HFF-Myc (cell line): ENCODE results near the gene SERINC4.
"Not testable (repeated sequence)": the region's sequence is repeated elsewhere in the genome, so short reads cannot be mapped to it uniquely, and the experiment has no call there.

Source experiments
- DNase-seq: peaks from one replicate; pipeline ENCODE4 v3.0.0-alpha.2; 2011; ENCODE audit warnings: low read depth; ENCODE audit errors: extremely low read depth
- H3K4me3 ChIP-seq: replicated peaks from 2 replicates; pipeline ENCODE4 v1.5.1; 2011; ENCODE audit warnings: low read depth, mild to moderate bottlenecking, control low read depth, low read length
- TF ChIP-seq, protein P1 (sequence below): IDR thresholded peaks from 2 replicates; pipeline ENCODE4 v1.5.1; 2012; ENCODE audit warnings: mild to moderate bottlenecking, low read depth, low read length, control low read depth; ENCODE audit errors: missing control alignments

The SERINC4 gene

DNA sequence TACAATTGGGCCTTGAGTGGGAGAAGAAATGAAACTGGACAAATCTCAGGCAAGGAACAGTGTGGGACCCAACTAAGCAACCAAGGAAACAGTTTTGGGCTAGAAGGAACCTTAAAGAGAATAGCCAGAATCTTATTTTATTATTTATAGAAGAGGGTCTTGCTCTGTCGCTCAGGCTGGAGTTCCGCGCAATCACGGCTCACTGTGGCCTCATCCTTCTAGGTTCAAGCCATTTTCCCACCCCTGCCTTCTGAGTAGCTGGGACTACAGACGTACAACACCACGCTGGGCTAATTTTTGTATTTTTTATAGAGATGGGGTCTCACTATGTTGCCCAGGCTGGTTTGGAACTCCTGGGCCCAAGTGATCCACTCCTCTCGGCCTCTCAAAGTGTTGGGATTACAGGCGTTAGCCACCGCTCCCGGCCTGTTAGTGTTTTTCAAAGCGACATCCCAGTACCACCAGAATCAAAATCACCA lies 26.0 kb upstream of the SERINC4 start:
- TF ChIP-seq, protein P1, sequence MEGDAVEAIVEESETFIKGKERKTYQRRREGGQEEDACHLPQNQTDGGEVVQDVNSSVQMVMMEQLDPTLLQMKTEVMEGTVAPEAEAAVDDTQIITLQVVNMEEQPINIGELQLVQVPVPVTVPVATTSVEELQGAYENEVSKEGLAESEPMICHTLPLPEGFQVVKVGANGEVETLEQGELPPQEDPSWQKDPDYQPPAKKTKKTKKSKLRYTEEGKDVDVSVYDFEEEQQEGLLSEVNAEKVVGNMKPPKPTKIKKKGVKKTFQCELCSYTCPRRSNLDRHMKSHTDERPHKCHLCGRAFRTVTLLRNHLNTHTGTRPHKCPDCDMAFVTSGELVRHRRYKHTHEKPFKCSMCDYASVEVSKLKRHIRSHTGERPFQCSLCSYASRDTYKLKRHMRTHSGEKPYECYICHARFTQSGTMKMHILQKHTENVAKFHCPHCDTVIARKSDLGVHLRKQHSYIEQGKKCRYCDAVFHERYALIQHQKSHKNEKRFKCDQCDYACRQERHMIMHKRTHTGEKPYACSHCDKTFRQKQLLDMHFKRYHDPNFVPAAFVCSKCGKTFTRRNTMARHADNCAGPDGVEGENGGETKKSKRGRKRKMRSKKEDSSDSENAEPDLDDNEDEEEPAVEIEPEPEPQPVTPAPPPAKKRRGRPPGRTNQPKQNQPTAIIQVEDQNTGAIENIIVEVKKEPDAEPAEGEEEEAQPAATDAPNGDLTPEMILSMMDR: no peak
- DNase-seq: no peak
- H3K4me3 ChIP-seq: peak overlapping the region; percentile 70; the same call in 1 of the 2 replicates

DNA sequence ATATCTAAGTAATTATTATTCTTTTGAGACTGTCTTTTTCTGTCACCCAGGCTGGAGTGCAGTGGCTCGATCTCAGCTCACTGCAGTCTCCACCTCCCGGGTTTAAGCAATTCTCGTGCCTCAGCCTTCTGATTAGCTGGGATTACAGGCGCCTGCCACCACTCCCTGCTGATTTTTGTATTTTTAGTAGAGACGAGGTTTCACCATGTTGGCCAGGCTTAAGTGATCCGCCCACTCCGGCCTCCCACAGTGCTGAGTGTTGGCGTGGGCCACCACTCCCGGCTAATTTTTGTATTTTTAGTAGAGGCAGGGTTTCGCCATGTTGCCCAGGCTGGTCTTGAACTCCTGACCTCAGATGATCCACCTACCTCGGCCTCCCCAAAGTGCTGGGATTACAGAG lies 25.3 kb upstream of the SERINC4 start:
- not testable (repeated sequence) for H3K4me3 ChIP-seq, DNase-seq

DNA sequence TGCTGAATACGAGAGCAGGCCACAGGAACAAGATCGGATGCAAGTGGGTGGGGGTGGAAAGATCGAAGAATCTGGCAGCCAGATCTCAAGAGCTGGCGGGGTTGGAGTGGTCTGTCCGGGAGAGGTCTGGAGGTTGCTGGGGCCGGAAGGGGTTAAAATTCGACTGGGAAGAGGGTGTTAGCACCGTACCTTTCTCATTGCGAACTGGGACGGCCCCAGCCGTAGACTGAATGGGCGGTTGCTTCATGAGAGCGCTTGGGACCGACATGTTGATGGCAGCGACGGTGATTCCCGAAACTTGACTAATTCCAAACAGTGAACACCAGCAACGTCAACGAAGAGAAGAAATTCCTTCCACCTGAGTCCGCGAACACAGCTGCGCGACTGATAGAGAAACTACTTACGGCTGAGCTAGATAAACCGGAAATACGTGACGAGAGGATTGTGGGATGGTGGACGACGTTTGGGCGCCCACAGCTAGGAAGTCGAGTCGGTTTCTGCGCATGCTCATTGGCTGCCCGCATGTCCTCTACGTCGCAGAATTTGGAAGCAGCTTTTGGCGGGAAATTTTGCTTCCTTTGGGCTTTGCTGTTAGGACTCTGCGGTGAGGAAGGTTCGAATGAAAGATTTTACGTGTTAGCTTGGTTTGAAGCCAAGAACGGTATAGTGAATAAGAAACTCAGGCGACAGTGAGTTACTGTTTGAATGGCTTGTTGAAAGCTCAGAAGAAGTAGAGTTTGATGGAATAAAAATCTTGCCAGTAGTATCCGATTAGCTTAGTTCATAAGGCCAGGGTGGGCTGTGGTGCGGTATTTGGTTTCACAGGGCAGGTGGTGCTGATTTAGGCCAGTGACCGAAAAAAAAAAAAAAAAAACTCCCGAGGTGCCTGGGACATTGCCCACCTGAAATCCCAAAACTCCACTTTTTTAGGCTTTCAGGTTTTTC lies 24.6 kb upstream of the SERINC4 start, which contains the start of gene MFAP1:
Gene MFAP1 (minus strand): TSS at position 389 of the 945 bp plus-strand sequence. CDS start 121 bp downstream, at position 268.
- peak; percentile 94 for DNase-seq
- H3K4me3 ChIP-seq: peak within 1 kb of the TSS; percentile 87

DNA sequence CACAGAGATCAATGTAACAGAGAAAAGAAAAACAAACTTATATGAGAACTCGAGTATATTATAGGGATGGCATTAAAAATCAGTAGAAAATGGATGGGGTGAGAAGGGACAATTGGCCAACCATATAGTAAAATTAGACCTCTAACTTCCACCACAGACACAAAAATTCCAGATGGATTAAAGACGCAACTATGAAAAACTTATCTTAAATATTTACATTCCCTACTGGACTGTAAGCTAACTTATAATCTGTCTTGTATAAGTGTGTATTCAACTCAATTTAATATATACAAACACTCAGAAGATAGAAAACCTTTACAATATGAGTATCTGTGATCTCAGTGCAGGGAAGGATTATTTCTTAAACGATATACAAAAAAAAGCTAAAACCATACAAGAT lies 21.5 kb upstream of the SERINC4 start:
- no peak overlapping the region for H3K4me3 ChIP-seq

More for the DNA sequence above, 24.6 kb upstream of the SERINC4 start, which contains the start of gene MFAP1:
- TF ChIP-seq, protein P1: no peak

DNA sequence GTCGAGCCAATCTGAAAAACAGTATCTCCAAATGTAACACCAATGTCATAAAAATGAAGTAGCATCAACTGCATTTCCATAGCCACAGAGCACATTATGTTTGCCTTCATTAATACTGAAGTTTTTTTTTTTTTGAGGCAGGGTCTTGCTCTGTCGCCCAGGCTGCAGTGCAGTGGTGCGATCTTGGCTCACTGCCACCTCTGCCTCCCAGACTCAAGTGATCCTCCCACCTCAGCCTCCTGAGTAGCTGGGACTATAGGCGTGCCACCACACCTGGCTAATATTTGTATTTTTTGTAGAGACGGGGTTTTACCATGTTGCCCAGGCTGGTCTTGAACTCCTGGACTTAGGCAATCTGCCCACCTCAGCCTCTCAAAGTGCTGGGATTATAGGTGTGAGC lies 15.0 kb upstream of the SERINC4 start:
- H3K4me3 ChIP-seq, DNase-seq: not testable (repeated sequence)

More for the DNA sequence above, 21.5 kb upstream of the SERINC4 start:
- no peak for DNase-seq
- TF ChIP-seq, protein P1: no peak

DNA sequence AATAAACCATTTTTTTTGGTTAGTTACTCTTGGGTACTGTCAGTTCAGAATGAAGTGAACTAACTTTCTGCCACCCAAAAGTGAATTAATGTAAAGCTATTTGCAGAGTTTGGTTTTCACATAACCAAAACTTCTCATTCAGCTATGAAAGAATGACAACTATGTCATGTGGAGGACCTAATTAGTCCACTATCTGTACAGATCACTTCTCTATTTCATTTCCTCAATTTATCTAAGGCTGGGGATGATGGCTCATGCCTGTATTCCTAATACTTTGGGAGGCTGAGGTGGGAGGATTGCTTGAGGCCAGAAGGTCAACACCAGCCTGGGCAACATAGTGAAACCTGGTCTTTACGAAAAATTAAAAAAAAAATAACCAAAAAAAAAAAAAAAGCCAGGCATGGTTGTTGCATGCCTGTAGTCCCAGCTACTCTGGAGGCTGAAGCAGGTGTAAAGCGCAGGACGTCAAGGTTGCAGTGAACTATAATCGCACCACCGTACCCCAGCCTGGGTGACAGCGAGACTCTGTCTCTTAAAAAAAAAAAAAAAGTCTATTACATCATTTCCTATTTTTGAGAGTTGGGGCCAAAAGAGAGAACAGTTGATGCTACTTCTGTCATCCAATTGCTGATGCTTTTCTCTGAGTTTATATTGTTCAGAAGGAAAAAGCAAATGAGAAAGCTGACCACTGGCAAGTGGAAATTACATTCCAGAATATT lies 9.1 kb upstream of the SERINC4 start:
- DNase-seq: no peak
- TF ChIP-seq, protein P1: no peak
- no peak overlapping the region for H3K4me3 ChIP-seq

DNA sequence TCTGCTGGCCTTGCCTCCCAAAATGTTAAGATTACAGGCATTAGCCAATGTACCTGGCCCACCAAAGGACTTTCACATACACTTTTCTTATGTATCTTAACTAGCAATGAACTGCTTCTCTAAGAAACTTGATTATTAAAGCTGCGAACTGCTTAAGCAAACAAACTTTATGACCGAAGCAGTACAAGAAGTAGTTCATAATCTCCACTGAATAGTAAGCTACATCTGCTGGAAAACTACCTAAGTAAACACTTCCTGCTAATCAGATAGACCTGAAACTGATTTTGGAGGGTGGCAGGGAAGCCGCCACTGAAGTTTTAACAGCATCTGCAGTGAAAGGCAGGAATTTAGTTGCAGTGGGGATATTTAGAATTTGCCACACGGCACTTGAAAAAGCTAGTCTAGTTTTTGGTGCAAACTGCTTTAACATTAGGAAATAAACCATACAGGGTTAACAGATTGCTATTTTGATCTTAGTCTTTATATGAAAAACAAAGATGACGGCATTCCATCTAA lies 8.5 kb upstream of the SERINC4 start:
- no peak overlapping the region for H3K4me3 ChIP-seq
- no peak for DNase-seq
- TF ChIP-seq, protein P1: no peak

DNA sequence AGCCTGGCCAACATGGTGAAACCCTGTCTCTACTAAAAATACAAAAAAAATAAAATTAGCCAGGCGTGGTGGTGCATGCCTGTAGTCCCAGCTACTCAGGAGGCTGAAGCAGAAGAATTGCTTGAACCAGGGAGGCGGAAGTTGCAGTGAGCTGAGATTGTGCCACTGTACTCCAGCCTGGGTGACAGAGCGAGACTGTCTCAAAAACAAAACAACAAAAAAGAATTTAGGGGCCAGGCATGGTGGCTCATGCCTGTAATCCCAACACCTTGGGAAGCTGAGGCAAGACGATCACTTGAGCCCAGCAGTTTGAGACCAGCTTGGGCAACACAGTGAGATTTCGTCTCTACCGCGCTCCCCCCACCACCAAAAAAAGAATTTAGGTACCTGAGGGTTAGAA lies 2.7 kb upstream of the SERINC4 start:
- not testable (repeated sequence) for DNase-seq, H3K4me3 ChIP-seq
